Parathyroid adenoma (tissue), 2 donors: Measurements from ENCODE around the gene SRGAP1.
A peak's percentile ranks its signal among the peaks of the same experiment; 100 is the strongest.

Experiments used
- H2AFZ ChIP-seq: fragments of 300-600 bp; sonication (generic); one replicate; pipeline ENCODE4 v1.7.0; 2017; ENCODE audit warnings: antibody characterized with exemption, mild to moderate bottlenecking
- H3K27ac ChIP-seq: fragments of 300-600 bp; sonication (generic); one replicate; pipeline ENCODE4 v1.7.0; 2017
- H3K27me3 ChIP-seq: fragments of 300-600 bp; sonication (generic); one replicate; pipeline ENCODE4 v1.7.0; 2017; ENCODE audit warnings: low read length; ENCODE audit not compliant: control insufficient read depth, insufficient read depth
- H3K36me3 ChIP-seq: fragments of 300-600 bp; sonication (generic); one replicate; pipeline ENCODE4 v1.7.0; 2017; ENCODE audit warnings: low read length; ENCODE audit not compliant: control insufficient read depth, insufficient read depth
- H3K4me1 ChIP-seq: fragments of 300-600 bp; sonication (generic); one replicate; pipeline ENCODE4 v1.7.0; 2017; ENCODE audit warnings: control low read depth
- H3K4me2 ChIP-seq: fragments of 300-600 bp; sonication (generic); one replicate; pipeline ENCODE4 v1.7.0; 2017; ENCODE audit warnings: low read length
- H3K4me3 ChIP-seq: fragments of 300-600 bp; sonication (generic); one replicate; pipeline ENCODE4 v1.7.0; 2017; ENCODE audit warnings: low read depth, low read length
- H3K79me2 ChIP-seq: fragments of 300-600 bp; sonication (generic); one replicate; pipeline ENCODE4 v1.7.0; 2017; ENCODE audit warnings: control low read depth
- H3K9ac ChIP-seq: fragments of 300-600 bp; sonication (generic); one replicate; pipeline ENCODE4 v1.7.0; 2017; ENCODE audit warnings: mild to moderate bottlenecking
- H3K9me3 ChIP-seq: fragments of 300-600 bp; sonication (generic); one replicate; pipeline ENCODE4 v1.7.0; 2017; ENCODE audit warnings: low read length; ENCODE audit not compliant: control insufficient read depth
- TF ChIP-seq, protein P1 (sequence below): fragments of 300-600 bp; sonication (generic); IDR thresholded peaks from one replicate; pipeline ENCODE4 v1.7.0; 2017; ENCODE audit warnings: antibody characterized with exemption, mild to moderate bottlenecking
- donor health status: primary hyperparathyroidism.

The SRGAP1 gene

DNA sequence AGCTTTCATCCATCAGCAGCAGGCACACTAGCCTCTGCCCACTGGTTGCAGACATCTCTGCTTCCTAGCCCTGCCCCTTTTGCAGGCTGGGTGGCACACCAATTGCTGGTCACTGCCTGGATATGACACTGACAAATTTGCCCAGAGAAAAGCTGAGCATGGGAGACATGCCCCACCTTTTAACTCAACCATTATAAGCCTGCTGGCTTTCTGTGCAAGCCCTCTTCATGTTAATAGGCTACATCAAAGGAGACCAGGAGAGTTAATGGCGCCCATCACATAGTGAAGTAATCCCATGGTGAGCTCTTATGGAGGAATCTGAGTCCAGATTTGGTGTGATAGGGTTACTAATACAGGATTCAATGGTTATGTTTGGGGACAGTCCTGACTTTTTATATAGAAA is 238.4 kb downstream of the SRGAP1 start:
- H3K4me3 ChIP-seq: no peak overlapping the region
- H3K79me2 ChIP-seq: no peaks in the 10 kb centered on the region
- no peak overlapping the region for H3K4me2 ChIP-seq
- peak overlapping the region; percentile 58 for H3K27ac ChIP-seq
- H2AFZ ChIP-seq: peak overlapping the region; percentile 65
- no peaks in the 10 kb centered on the region for H3K9me3 ChIP-seq
- TF ChIP-seq, protein P1, sequence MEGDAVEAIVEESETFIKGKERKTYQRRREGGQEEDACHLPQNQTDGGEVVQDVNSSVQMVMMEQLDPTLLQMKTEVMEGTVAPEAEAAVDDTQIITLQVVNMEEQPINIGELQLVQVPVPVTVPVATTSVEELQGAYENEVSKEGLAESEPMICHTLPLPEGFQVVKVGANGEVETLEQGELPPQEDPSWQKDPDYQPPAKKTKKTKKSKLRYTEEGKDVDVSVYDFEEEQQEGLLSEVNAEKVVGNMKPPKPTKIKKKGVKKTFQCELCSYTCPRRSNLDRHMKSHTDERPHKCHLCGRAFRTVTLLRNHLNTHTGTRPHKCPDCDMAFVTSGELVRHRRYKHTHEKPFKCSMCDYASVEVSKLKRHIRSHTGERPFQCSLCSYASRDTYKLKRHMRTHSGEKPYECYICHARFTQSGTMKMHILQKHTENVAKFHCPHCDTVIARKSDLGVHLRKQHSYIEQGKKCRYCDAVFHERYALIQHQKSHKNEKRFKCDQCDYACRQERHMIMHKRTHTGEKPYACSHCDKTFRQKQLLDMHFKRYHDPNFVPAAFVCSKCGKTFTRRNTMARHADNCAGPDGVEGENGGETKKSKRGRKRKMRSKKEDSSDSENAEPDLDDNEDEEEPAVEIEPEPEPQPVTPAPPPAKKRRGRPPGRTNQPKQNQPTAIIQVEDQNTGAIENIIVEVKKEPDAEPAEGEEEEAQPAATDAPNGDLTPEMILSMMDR: no peak
- no peaks in the 10 kb centered on the region for H3K36me3 ChIP-seq
- no peak overlapping the region for H3K9ac ChIP-seq
- peaks cover 17% of the 10 kb centered on the region for H3K4me1 ChIP-seq
- H3K27me3 ChIP-seq: no peaks in the 10 kb centered on the region

DNA sequence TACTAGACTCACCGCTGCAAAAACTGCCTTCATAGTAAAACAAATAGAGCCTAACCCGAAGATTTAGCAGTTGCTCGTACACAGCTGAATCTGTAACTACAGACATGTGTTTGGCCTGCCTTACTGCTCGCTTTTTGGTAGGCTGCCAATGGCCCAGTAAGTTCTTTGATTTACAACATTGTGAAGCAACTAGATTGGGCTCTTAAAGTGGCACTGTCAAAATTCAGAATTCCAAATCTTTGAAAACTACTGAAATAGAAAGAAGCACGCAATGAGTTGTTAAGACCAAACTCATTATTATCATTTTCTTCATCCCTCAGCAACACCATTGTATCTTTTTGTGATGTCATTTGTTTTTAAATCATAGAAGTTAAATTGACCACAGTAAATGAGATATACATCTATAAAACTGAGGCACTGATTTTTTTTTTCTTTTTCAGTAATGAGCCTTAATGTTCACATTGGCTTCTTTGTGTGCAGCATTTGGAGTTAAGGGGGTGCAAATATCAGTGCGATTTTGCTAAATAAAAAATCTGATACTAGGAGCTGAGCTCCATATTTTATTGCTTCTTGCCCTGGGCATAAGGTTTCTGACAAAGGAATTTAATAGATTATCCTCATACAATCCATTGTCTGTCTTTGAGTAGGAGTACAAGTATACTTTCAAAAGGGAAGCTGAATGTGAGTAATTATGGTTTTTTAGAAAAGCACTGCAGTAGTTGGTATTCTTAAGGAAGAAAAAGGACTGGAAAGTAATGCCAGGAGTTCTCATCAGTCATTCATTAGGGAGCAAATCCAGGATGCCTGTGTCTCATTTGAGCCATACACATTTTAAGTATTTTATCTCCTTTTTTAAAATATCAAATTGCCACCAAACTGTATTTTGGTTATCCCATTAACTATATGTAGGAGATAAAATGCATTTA is 239.0 kb downstream of the SRGAP1 start:
- Histone ChIP-seq H2AFZ (peak overlapping the region; percentile 65), H3K4me2 (no peak overlapping the region), H3K36me3 (no peaks in the 10 kb centered on the region), H3K4me1 (peaks cover 22% of the 10 kb centered on the region), H3K27ac (peak overlapping the region; percentile 58), H3K9me3 (no peaks in the 10 kb centered on the region), H3K79me2 (no peaks in the 10 kb centered on the region), H3K4me3 (no peak overlapping the region), H3K27me3 (no peaks in the 10 kb centered on the region), H3K9ac (no peak overlapping the region)
- TF ChIP-seq, protein P1: no peak

DNA sequence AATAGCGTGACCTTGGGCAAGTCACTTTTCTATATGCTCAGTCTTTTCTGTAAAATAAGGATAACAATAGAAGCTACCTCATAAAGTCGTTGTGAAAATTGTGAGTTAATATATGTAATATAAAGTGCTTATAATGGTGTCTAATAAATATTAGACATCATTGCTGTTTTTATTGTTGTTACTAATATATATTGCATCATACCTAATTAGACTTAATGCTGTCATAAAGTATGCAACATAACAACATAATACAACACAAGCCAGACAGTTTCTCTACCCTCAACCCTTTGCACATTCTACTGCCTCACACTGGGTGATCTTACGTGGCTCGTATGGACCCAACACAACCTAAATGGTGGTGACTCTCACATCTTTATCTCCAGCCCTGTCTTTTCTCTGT is 240.7 kb downstream of the SRGAP1 start:
- Histone ChIP-seq H3K4me3 (no peak overlapping the region), H3K79me2 (no peaks in the 10 kb centered on the region), H3K9ac (no peak overlapping the region), H3K9me3 (no peaks in the 10 kb centered on the region), H3K36me3 (no peaks in the 10 kb centered on the region), H3K27me3 (no peaks in the 10 kb centered on the region), H3K27ac (no peak overlapping the region), H2AFZ (no peak overlapping the region), H3K4me1 (peaks cover 26% of the 10 kb centered on the region), H3K4me2 (no peak overlapping the region)
- TF ChIP-seq, protein P1: no peak

GRCh38 chr12:64085996-64086395 is 241.5 kb downstream of the SRGAP1 start:
- no peaks in the 10 kb centered on the region for H3K27me3 ChIP-seq
- no peaks in the 10 kb centered on the region for H3K9me3 ChIP-seq
- no peak overlapping the region for H2AFZ ChIP-seq
- H3K79me2 ChIP-seq: no peaks in the 10 kb centered on the region
- no peak overlapping the region for H3K4me3 ChIP-seq
- H3K4me1 ChIP-seq: peaks cover 18% of the 10 kb centered on the region
- no peak overlapping the region for H3K27ac ChIP-seq
- H3K4me2 ChIP-seq: no peak overlapping the region
- no peaks in the 10 kb centered on the region for H3K36me3 ChIP-seq
- H3K9ac ChIP-seq: no peak overlapping the region
- TF ChIP-seq, protein P1: no peak
